Effector memory CD4-positive, alpha-beta T cell (primary cell): ENCODE results near the gene RXRG.
A peak's percentile ranks its signal among the peaks of the same experiment; 100 is the strongest.

Experiments
- DNase-seq, 3 donors: peaks; one replicate each; pipeline ENCODE4 v3.0.0-alpha.2; 2020
- H3K27ac ChIP-seq: 2 replicates; pipeline ENCODE4 v1.7.0; 2013; ENCODE audit warnings: mild to moderate bottlenecking, low read length, moderate library complexity; ENCODE audit not compliant: insufficient read depth, poor library complexity, severe bottlenecking
- H3K27me3 ChIP-seq: replicated peaks from 2 replicates; pipeline ENCODE4 v1.7.0; 2013; ENCODE audit warnings: mild to moderate bottlenecking, low read length; ENCODE audit not compliant: insufficient read depth, control insufficient read depth, poor library complexity, severe bottlenecking
- H3K36me3 ChIP-seq: 2 replicates; pipeline ENCODE4 v1.7.0; 2013; ENCODE audit warnings: mild to moderate bottlenecking, low read length, moderate library complexity; ENCODE audit not compliant: control insufficient read depth, insufficient read depth
- H3K4me1 ChIP-seq: 2 replicates; pipeline ENCODE4 v1.7.0; 2013; ENCODE audit warnings: low read length, mild to moderate bottlenecking; ENCODE audit not compliant: control insufficient read depth, insufficient read depth, poor library complexity, severe bottlenecking
- H3K4me3 ChIP-seq: 2 replicates; pipeline ENCODE4 v1.7.0; 2013; ENCODE audit warnings: low read length, low read depth, mild to moderate bottlenecking; ENCODE audit not compliant: insufficient read depth, poor library complexity, severe bottlenecking
- H3K9me3 ChIP-seq: 2 replicates; pipeline ENCODE4 v1.7.0; 2013; ENCODE audit warnings: mild to moderate bottlenecking, low read length, moderate library complexity; ENCODE audit not compliant: control insufficient read depth

The RXRG gene

DNA sequence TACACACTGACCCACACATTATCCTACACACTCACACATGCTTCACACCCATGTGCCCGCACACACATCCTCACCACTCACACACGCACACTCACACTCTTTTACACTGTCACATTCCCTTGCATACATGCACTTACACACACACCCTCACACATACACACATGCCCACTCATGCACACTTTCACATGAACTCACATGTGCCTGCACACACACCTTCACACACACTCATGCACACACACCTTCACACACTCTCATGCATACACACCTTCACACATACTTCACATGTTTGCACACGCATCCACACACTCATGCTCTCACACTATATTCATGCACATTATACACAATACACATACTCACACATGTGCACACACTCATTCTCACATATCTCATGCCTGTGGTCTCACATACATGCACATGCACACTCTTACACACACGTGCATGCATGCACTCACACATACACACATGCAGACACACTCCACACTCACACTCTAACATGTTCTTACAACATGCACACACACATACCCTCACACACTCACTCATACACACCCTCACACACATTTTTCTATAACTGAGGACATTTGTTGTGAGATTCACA lies 42.3 kb downstream of the RXRG start:
- DNase-seq = no peak
- Histone ChIP-seq H3K36me3 (no peaks in the 10 kb centered on the region), H3K4me1 (no peaks in the 10 kb centered on the region), H3K9me3 (no peaks in the 10 kb centered on the region), H3K4me3 (no peak overlapping the region), H3K27me3 (peaks cover 3% of the 10 kb centered on the region), H3K27ac (no peak overlapping the region)

DNA sequence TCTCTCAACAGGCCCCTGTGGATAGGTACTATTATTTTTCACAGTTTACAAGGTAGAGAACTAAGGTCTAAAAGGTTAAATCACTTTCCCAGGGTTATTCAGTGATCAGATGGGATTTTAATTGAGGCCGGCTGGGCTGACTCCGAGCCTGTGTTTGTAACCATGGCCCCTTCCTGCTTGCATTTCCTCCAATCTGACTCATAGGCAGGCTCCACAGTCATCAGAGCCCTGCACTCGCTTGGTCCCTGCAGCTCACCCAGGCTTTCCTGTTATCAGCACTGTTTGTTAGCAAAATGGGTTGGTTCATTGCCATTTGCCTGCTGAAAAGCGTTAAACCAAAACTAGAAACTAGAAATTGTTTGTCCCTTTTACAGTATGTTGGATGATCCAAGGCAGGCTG lies 47.0 kb downstream of the RXRG start:
- H3K36me3 ChIP-seq = no peaks in the 10 kb centered on the region
- DNase-seq = no peak
- H3K27me3 ChIP-seq = peaks cover 3% of the 10 kb centered on the region
- no peak overlapping the region for H3K4me3 ChIP-seq
- H3K9me3 ChIP-seq = no peaks in the 10 kb centered on the region
- H3K4me1 ChIP-seq = peaks cover 8% of the 10 kb centered on the region
- no peak overlapping the region for H3K27ac ChIP-seq

DNA sequence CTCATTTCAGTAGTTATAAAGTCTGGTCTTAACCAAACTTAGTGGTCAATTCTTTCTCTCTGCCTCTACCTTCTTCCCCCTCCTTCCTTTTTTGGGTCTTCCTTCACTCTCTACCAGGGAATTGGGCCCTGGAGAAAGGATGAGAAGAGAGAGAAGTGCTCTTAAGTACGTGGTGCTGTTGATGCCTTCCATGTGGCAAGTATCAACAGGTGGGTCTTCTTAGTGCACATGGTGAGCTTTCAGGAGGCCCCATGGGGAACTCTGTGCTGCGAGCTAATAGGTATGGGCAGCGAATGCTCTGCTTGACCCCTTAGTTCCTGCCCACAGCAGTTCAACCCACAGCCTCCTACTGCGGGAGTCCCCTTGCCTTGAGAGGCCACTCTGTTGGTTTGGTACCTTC lies 49.0 kb downstream of the RXRG start:
- no peak overlapping the region for H3K4me3 ChIP-seq
- no peak overlapping the region for H3K27ac ChIP-seq
- H3K27me3 ChIP-seq = peaks cover 6% of the 10 kb centered on the region
- H3K36me3 ChIP-seq = no peaks in the 10 kb centered on the region
- H3K4me1 ChIP-seq = peaks cover 15% of the 10 kb centered on the region
- no peaks in the 10 kb centered on the region for H3K9me3 ChIP-seq
- no peak for DNase-seq

DNA sequence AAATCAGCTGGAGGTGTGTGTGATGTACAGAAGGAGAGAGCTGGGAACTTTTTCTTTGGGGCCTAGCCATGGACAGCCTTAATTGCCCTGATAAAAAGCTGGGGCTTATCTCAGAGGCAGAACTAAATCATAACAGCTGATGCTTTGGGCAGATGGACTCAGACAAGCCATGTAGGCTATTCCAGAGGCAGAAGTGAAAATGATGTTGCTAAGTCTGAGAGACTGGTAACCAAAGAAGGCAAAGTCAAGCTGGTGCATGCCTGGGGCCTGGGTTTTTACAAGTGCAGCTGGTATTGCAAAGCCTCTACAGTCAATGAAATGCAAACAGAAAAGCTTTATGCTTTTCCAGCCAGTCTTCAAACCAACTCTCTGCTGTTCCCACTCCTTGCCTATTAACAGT lies 49.4 kb downstream of the RXRG start:
- peaks cover 15% of the 10 kb centered on the region for H3K4me1 ChIP-seq
- no peaks in the 10 kb centered on the region for H3K9me3 ChIP-seq
- H3K27ac ChIP-seq = no peak overlapping the region
- no peaks in the 10 kb centered on the region for H3K36me3 ChIP-seq
- peaks cover 9% of the 10 kb centered on the region for H3K27me3 ChIP-seq
- DNase-seq = no peak
- no peak overlapping the region for H3K4me3 ChIP-seq

DNA sequence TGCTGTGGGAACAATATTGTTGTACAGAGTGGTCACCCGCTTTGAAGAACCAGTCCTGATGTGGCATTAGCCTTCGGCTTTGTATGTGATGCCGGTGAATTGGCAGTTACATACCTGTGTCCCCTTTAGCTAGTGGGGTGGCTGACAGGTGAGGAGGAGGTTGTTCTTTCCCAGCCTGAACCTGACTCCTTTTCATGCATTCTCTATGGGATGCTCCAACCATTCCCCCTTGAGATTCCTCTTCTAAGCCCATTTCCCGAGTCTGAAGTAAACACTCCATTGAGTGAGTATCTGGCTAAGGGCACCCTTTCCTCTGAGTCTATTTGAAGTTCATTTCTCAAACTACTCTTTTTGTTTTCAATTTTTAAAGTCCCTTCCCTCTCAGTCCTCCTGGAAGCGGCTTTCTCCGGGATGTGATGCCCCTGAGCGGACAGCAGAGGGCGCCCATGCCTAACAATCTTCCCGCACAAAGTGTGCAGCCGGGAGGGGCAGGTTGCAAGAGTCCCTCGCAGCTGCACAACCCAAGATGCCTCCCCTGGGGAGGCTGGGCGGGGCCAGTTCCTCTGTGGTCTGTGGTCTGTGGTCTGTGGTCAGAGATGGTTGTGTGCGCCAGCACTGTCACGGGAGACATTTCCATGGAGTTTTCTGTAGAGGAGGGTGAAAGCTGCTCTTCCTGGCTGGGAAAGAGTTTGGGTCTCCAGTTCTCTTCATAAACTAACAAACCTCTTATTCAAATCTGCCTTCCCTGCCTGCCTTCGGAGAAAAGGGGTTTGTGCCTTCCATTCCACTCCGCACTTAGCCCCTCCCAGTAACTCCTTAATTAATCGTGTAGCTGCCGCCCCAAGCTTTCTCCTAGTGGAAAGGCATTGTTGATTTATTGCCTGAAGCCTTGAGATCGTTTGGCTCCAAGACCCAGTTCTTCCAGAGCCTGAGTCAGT lies 52.0 kb downstream of the RXRG start:
- H3K27me3 ChIP-seq = peaks cover 27% of the 10 kb centered on the region
- H3K4me1 ChIP-seq = peaks cover 15% of the 10 kb centered on the region
- H3K4me3 ChIP-seq = no peak overlapping the region
- no peaks in the 10 kb centered on the region for H3K36me3 ChIP-seq
- peak; percentile 83 to 94 (median 91) for DNase-seq
- H3K27ac ChIP-seq = no peak overlapping the region
- no peaks in the 10 kb centered on the region for H3K9me3 ChIP-seq

DNA sequence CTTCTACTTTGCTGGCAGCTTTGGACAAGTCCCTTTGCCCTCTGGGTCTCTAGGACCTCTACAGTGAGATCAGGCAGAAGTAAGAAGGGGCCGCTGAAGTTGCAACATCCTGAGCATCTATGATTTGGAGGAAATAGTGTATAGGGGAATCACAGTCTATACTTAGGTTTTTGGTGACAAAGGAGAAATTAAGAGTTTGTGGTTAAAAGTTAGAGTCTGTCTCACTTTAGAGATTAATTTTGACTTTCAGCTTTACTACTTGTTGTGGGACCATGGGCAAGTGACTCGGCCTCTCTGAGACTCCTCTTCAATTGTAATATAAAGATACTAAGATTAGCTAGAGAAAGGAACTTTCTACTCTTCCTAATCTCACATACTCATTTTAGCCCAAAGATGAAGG lies 55.3 kb downstream of the RXRG start:
- Histone ChIP-seq H3K27ac (no peak overlapping the region), H3K36me3 (no peaks in the 10 kb centered on the region), H3K9me3 (no peaks in the 10 kb centered on the region), H3K4me3 (no peak overlapping the region), H3K27me3 (peaks cover 31% of the 10 kb centered on the region), H3K4me1 (peaks cover 15% of the 10 kb centered on the region)
- DNase-seq = no peak

DNA sequence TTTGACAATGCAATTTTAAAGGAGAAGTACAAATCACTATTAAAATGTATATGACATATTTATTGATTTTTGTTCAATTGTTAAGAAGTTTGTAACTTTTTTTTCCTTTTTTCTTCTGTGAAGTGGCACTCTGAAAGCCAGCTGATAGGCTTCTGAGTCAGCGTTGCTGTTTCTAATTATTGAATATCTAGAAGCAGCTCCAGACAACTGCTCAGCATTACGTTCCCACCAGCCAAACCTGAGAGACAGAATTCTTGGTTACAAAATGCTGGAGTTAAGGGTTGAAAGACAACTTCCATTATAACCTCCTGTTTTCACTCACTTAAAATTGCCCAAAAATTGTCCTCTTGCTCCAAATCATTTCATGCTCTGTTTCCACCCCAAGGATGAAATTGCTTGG lies 57.0 kb downstream of the RXRG start:
- peaks cover 7% of the 10 kb centered on the region for H3K4me1 ChIP-seq
- peaks cover 31% of the 10 kb centered on the region for H3K27me3 ChIP-seq
- H3K27ac ChIP-seq = no peak overlapping the region
- no peak overlapping the region for H3K4me3 ChIP-seq
- no peaks in the 10 kb centered on the region for H3K9me3 ChIP-seq
- no peaks in the 10 kb centered on the region for H3K36me3 ChIP-seq
- DNase-seq = no peak

DNA sequence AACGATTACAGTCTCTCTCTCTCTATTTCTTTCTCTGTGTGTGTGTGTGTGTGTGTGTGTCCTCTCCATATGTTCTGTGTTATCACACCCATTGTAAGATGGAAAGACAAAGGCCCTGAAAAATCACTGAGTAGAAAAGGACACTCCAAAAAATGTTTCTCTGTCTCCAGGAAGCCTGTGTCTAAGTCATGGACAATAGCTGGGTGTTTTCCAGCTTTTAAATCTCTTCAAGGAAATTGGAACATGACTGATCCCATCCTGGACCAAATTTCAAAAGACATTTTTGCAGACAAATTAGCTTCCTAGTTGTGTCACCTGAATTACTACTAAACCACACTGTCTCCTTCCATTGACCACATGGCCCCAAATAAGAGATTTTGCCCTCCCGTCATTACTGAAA lies 57.4 kb downstream of the RXRG start:
- H3K9me3 ChIP-seq = no peaks in the 10 kb centered on the region
- no peak overlapping the region for H3K27ac ChIP-seq
- peaks cover 31% of the 10 kb centered on the region for H3K27me3 ChIP-seq
- H3K4me3 ChIP-seq = no peak overlapping the region
- DNase-seq = no peak
- no peaks in the 10 kb centered on the region for H3K36me3 ChIP-seq
- peaks cover 2% of the 10 kb centered on the region for H3K4me1 ChIP-seq

DNA sequence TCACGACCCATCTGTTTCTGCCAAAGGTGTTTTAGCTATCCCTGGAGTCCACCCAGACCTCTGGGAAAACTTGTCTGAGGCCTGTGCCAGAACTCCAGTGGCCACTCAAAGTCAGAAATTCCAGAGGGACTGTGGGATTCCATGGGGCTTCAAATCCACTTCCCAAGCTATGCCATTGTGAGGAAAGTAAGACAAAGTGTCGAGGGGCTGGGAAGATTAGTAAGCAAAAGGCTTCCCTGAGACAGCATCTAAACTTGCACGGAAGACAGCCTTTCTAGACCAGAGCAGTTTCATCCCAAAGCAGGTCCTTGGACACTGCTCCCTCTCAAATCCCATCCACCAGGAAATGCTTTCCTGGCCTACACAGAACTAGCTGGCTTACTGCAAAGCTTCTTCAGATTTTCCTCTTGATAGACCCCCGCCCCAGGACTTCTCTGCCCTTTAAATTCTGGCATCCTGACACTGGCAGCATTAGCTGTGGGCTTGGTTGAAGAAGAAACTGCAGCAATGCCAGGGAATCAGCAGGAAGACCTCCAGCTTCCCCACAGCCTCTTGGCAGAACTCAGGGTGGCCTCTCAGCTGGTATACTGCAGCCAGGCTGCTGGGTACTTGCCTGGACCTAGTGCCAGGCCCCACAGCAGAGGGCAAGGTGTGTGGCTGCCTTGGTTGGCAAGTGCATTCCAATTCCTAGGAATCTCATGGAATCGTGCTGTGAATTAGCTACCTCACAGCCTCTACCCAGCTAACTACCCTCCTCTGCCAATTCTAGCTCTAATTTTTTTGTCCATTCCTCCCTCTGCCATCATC lies 61.1 kb downstream of the RXRG start:
- DNase-seq = no peak
- Histone ChIP-seq H3K4me3 (no peak overlapping the region), H3K27ac (no peak overlapping the region), H3K9me3 (no peaks in the 10 kb centered on the region), H3K27me3 (peaks cover 7% of the 10 kb centered on the region), H3K4me1 (no peaks in the 10 kb centered on the region), H3K36me3 (no peaks in the 10 kb centered on the region)

DNA sequence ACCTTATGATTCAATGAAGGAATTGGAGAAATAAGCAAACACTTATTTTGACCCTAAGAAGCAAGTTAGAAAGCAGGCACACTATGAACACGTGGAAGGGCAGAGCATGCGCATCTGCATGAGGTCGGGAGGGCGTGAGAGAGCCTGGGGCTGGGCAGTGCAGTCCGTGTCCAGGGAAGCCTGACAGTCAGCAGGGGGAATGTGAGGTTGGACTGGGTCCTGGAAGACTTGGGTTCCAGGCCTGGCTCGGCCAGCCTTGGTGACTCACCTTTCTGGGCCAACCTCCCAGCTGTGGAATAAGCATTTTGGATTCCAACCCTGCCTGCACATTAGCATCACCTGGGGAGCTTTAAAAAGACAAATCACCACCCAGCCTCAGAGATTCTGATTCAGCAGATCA lies 61.9 kb downstream of the RXRG start:
- no peak overlapping the region for H3K27ac ChIP-seq
- no peak overlapping the region for H3K4me3 ChIP-seq
- H3K9me3 ChIP-seq = no peaks in the 10 kb centered on the region
- DNase-seq = no peak
- H3K4me1 ChIP-seq = no peaks in the 10 kb centered on the region
- no peaks in the 10 kb centered on the region for H3K36me3 ChIP-seq
- H3K27me3 ChIP-seq = peaks cover 5% of the 10 kb centered on the region
